Tibial nerve (tissue), 4 donors: ENCODE results near the gene ACD. TPM values are rescaled to one million over a fixed set of nuclear protein-coding genes. Genes with fewer than 3 reads are reported as not detected.

Experiments used
- DNase-seq, 2 donors: peaks; one replicate each; pipeline ENCODE4 v3.0.0-alpha.2; 2019; ENCODE audit warnings: low spot score in 2 of 2
- H3K27ac ChIP-seq, 4 donors: fragments of 200-600 bp; sonication (generic) in 3 of 4; one replicate each; pipeline ENCODE4 v1.5.1; 2017 to 2019; ENCODE audit warnings: mild to moderate bottlenecking in 1 of 4
- H3K27me3 ChIP-seq, 2 donors: fragments of 200-600 bp; sonication (generic) in 1 of 2; one replicate each; pipeline versions ENCODE4 v1.5.1 to v1.6.0; 2017 to 2019
- H3K36me3 ChIP-seq, 3 donors: fragments of 200-600 bp; sonication (generic); one replicate each; pipeline ENCODE4 v1.5.1; 2018 to 2019
- H3K4me1 ChIP-seq, 4 donors: fragments of 200-600 bp; sonication (generic) in 3 of 4; one replicate each; pipeline ENCODE4 v1.5.1; 2017 to 2019
- H3K4me3 ChIP-seq, 4 donors: fragments of 200-600 bp; sonication (generic) in 3 of 4; one replicate each; pipeline ENCODE4 v1.5.1; 2017 to 2019; ENCODE audit warnings: mild to moderate bottlenecking in 1 of 4, moderate library complexity in 1 of 4
- H3K9me3 ChIP-seq, 4 donors: fragments of 200-600 bp; sonication (generic) in 3 of 4; one replicate each; pipeline ENCODE4 v1.5.1; 2017 to 2019
- CTCF ChIP-seq, 5 experiments: fragments of 200-600 bp in 3 of 5; fragments of 450-650 bp in 2 of 5; sonication (generic) in 3 of 5; IDR thresholded peaks; one replicate each; pipeline ENCODE4 v1.5.1; 2016 to 2019; ENCODE audit warnings: antibody characterized with exemption in 5 of 5, mild to moderate bottlenecking in 3 of 5, moderate library complexity in 2 of 5
- EP300 ChIP-seq, 2 donors: sonication (generic); formaldehyde crosslinking; IDR thresholded peaks; one replicate each; pipeline ENCODE4 v1.6.1; 2017; ENCODE audit warnings: antibody characterized with exemption in 2 of 2, mild to moderate bottlenecking in 1 of 2
- POLR2A ChIP-seq, 2 donors: fragments of 450-650 bp; IDR thresholded peaks; one replicate each; pipeline ENCODE4 v1.6.1; 2017; ENCODE audit warnings: antibody characterized with exemption in 2 of 2, mild to moderate bottlenecking in 2 of 2, moderate library complexity in 2 of 2
- WGBS, 2 donors: methylation state at CpG; one replicate each; pipeline ENCODE4 v1.1.5; 2018; 5-methylcytosine and 5-hydroxymethylcytosine counted together
- total RNA-seq, 4 donors: library from RNA; depleted of rRNA; stranded (reverse); fragments of >200 nt; gene quantifications; one replicate each; pipeline ENCODE4 v1.1.0, GENCODE V29; 2016

The ACD gene
- total RNA-seq, 4 donors from 2014 or later = 18.0 to 32.3 (median 20.7) TPM

- TF ChIP-seq CTCF (IDR thresholded peaks at IDR 0.05) (no peak), POLR2A (IDR thresholded peaks at IDR 0.05) (no peak), EP300 (IDR thresholded peaks at IDR 0.05) (no peak)
- Histone ChIP-seq H3K27ac (no peak overlapping the region), H3K27me3 (no peaks in the 10 kb centered on the region), H3K9me3 (peaks cover 0 to 4% (median 0%) of the 10 kb centered on the region in 4 donors), H3K4me1 (no peaks in the 10 kb centered on the region), H3K36me3 (peaks cover 0 to 5% (median 0%) of the 10 kb centered on the region in 3 donors), H3K4me3 (no peak overlapping the region)
- no peak for DNase-seq
- WGBS, 2 donors = 89 to 94% methylated on average over 5 of the region's 5 CpGs
These were observed 44.0 kb upstream of the ACD start for GRCh38 chr16:67704110-67704509.

GRCh38 chr16:67703626-67704025, 43.6 kb upstream of the ACD start:
- H3K4me3 ChIP-seq = no peak overlapping the region
- no peak for DNase-seq
- H3K27me3 ChIP-seq = no peaks in the 10 kb centered on the region
- TF ChIP-seq EP300 (IDR thresholded peaks at IDR 0.05) (no peak), CTCF (IDR thresholded peaks at IDR 0.05) (no peak)
- H3K9me3 ChIP-seq = peaks cover 0 to 5% (median 0%) of the 10 kb centered on the region in 4 donors
- 67 to 75% methylated on average over 2 of the region's 2 CpGs for WGBS, 2 donors
- no peaks in the 10 kb centered on the region for H3K4me1 ChIP-seq
- H3K36me3 ChIP-seq = peaks cover 0 to 5% (median 0%) of the 10 kb centered on the region in 3 donors
- H3K27ac ChIP-seq = no peak overlapping the region

DNA sequence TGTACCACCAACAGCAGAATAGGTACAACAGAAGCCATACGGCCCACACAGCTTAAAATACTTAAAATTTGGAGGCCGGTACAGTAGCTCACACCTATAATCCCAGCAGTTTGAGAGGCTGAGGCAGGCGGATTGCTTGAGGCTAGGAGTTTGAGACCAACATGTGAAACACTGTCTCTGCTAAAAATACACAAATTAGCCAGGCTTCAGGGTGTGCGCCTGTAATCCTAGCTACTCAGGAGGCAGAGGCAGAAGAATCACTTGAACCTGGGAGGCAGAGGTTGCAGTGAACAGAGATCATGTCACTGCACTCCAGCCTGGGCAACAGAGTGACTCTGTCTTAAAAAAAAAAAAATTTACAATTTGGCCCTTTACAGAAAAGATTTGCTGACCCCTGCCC, 42.1 kb upstream of the ACD start:
- 88 to 96% methylated on average over 4 of the region's 4 CpGs for WGBS, 2 donors
- peaks cover 0 to 18% (median 0%) of the 10 kb centered on the region in 3 donors for H3K36me3 ChIP-seq
- TF ChIP-seq EP300 (IDR thresholded peaks at IDR 0.05) (no peak), POLR2A (IDR thresholded peaks at IDR 0.05) (no peak), CTCF (IDR thresholded peaks at IDR 0.05) (no peak)
- H3K4me3 ChIP-seq = no peak overlapping the region
- H3K27ac ChIP-seq = no peak overlapping the region
- peaks cover 0 to 5% (median 0%) of the 10 kb centered on the region in 4 donors for H3K9me3 ChIP-seq
- H3K27me3 ChIP-seq = no peaks in the 10 kb centered on the region
- no peak for DNase-seq
- no peaks in the 10 kb centered on the region for H3K4me1 ChIP-seq

GRCh38 chr16:67701420-67701819, 41.4 kb upstream of the ACD start:
- Histone ChIP-seq H3K9me3 (peaks cover 0 to 5% (median 0%) of the 10 kb centered on the region in 4 donors), H3K27me3 (no peaks in the 10 kb centered on the region), H3K36me3 (peaks cover 0 to 18% (median 0%) of the 10 kb centered on the region in 3 donors), H3K4me1 (no peaks in the 10 kb centered on the region), H3K4me3 (no peak overlapping the region), H3K27ac (no peak overlapping the region)
- TF ChIP-seq POLR2A (IDR thresholded peaks at IDR 0.05) = no peak
- WGBS, 2 donors = 83 to 86% methylated on average over 1 of the region's 1 CpG
- DNase-seq = no peak

DNA sequence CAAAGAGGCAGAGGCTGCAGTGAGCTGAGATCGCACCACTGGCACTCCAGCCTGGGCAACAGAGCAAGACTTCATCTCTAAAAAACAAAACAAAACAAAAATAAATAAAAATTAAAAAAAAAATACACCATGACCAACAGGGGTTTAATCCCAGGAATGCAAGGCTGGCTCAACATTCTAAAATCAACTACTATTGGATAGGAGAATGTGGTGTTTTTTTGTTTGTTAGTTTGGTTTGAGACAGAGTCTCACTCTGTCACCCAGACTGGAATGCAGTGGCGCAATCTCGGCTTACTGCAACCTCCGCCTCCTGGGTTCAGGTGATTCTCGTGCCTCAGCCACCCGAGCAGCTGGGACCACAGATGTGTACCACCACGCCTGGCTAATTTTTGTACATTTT, 39.2 kb upstream of the ACD start:
- no peak overlapping the region for H3K27ac ChIP-seq
- peaks cover 0 to 5% (median 0%) of the 10 kb centered on the region in 4 donors for H3K9me3 ChIP-seq
- peaks cover 0 to 18% (median 0%) of the 10 kb centered on the region in 3 donors for H3K36me3 ChIP-seq
- H3K4me1 ChIP-seq = no peaks in the 10 kb centered on the region
- DNase-seq = no peak
- TF ChIP-seq EP300 (IDR thresholded peaks at IDR 0.05) (no peak), POLR2A (IDR thresholded peaks at IDR 0.05) (no peak)
- no peak overlapping the region for H3K4me3 ChIP-seq
- WGBS, 2 donors = 97 to 98% methylated on average over 7 of the region's 7 CpGs
- no peaks in the 10 kb centered on the region for H3K27me3 ChIP-seq

- WGBS, 2 donors = 71 to 88% methylated on average over 4 of the region's 4 CpGs
- H3K4me1 ChIP-seq = no peaks in the 10 kb centered on the region
- H3K27ac ChIP-seq = no peak overlapping the region
- peaks cover 0 to 5% (median 0%) of the 10 kb centered on the region in 4 donors for H3K9me3 ChIP-seq
- H3K36me3 ChIP-seq = peaks cover 0 to 18% (median 0%) of the 10 kb centered on the region in 3 donors
- H3K27me3 ChIP-seq = no peaks in the 10 kb centered on the region
- no peak overlapping the region for H3K4me3 ChIP-seq
- TF ChIP-seq EP300 (IDR thresholded peaks at IDR 0.05) (no peak), CTCF (IDR thresholded peaks at IDR 0.05) (no peak)
- DNase-seq = no peak
These were observed 37.5 kb upstream of the ACD start for GRCh38 chr16:67697422-67698185.
